Measurements from ENCODE around the gene ZNF786. TPM values are rescaled to one million over a fixed set of nuclear protein-coding genes. Genes with fewer than 3 reads are reported as not detected.

The ZNF786 gene
- total and polyA plus RNA-seq, 10 of the 15 experiments (the other 5 are each of a cell fraction or from before 2014, with no cell fraction given): 0.47 to 7.0 (median 4.2) TPM

DNA sequence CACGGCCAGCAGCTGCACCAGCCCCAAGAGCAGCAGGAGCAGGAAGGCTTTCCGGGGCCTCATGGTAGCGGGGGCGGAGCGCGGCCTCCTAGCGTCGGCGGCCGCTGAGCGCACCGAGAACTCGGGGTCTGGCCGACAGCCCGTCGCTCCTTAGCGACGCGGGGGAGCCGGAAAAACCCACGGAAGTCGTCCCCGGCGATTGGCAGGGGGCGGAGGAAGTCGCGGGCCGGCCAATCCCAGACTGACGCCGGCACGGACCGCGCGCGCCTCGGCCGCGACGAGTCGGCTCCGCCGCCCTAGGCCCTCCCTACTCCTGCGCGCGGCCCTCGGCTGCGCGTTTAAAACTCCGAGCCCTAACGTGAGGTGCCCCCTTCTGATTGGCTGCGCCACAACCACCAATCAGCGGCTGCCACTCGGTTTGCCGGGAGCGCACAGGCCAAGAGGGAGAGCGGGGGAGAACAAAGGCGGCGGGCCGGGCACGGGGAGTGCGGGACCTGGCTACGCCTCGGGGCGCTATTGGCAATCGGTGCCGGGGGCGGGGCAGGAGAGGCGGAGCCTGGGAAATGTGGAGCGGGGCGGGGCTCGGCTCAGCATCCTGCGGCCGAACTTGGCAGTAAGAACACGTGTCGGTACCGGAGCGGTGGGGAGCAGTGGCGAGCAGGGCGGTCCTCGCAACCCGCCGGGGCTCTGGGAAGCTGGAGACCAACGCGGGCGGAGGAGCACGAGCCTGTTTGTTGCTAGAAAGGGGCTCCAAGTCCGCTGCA is 62.0 kb downstream of the ZNF786 start, which contains the start of gene PDIA4 (continued):
- TF ChIP-seq ZNF687 (IDR thresholded peaks at IDR 0.05): peak; percentile 72
- TF ChIP-seq SMAD5 (IDR thresholded peaks at IDR 0.05; ENCODE audit: low read depth): peak; percentile 41; the same call in 1 of the 2 replicates
- TF ChIP-seq ESRRA (IDR thresholded peaks at IDR 0.05; ENCODE audit: low read length): no peak; the same call in 1 of the 2 replicates
- peak; percentile 82 for TF ChIP-seq TAF1 (IDR thresholded peaks at IDR 0.05; ENCODE audit: borderline replicate concordance, low read depth, low read length)
- no peak for TF ChIP-seq SUPT20H (IDR thresholded peaks at IDR 0.05; ENCODE audit: borderline replicate concordance, control insufficient read depth, low read depth, low read length)
- TF ChIP-seq POU2F2 (IDR thresholded peaks at IDR 0.05; ENCODE audit: borderline replicate concordance, low read depth, low read length): peak; percentile 73; the same call in 2 of the 3 replicates
- peak; percentile 69 for TF ChIP-seq IKZF1 (conservative IDR thresholded peaks at IDR 0.05)
- no peak for TF ChIP-seq NFXL1 (IDR thresholded peaks at IDR 0.05; ENCODE audit: borderline replicate concordance)
- TF ChIP-seq MEF2A (IDR thresholded peaks at IDR 0.05; ENCODE audit: insufficient read depth, low read depth, low read length): 0 out of 2 replicates have a peak, but pooled peaks have one; percentile 7
- TF ChIP-seq ZBTB11 (CRISPR knock-in tag; IDR thresholded peaks at IDR 0.05): no peak
- TF ChIP-seq CBX5 (IDR thresholded peaks at IDR 0.05; ENCODE audit: low read depth): 0 out of 2 replicates have a peak, but pooled peaks have one; percentile 62
- TF ChIP-seq DPF2 (IDR thresholded peaks at IDR 0.05): peak; percentile 83
- peak; percentile 34; the same call in 1 of the 2 replicates for TF ChIP-seq LARP7 (IDR thresholded peaks at IDR 0.05)
- TF ChIP-seq ZNF217 (IDR thresholded peaks at IDR 0.05): no peak
- TF ChIP-seq SPI1 (IDR thresholded peaks at IDR 0.05; ENCODE audit: borderline replicate concordance, insufficient read depth, low read depth, low read length): peak; percentile 30; the same call in 1 of the 2 replicates
- peak; percentile 32 to 97 for TF ChIP-seq EGR1 (IDR thresholded peaks at IDR 0.05; ENCODE audit: borderline replicate concordance in 1 of 2, low read depth in 2 of 2, low read length in 2 of 2)
- TF ChIP-seq BACH1 (IDR thresholded peaks at IDR 0.05; ENCODE audit: borderline replicate concordance): peak; percentile 75
- TF ChIP-seq, protein P1, sequence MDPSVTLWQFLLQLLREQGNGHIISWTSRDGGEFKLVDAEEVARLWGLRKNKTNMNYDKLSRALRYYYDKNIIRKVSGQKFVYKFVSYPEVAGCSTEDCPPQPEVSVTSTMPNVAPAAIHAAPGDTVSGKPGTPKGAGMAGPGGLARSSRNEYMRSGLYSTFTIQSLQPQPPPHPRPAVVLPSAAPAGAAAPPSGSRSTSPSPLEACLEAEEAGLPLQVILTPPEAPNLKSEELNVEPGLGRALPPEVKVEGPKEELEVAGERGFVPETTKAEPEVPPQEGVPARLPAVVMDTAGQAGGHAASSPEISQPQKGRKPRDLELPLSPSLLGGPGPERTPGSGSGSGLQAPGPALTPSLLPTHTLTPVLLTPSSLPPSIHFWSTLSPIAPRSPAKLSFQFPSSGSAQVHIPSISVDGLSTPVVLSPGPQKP (IDR thresholded peaks at IDR 0.05; ENCODE audit: low read depth, low read length): 0 out of 2 replicates have a peak, but pooled peaks have one; percentile 14
- TF ChIP-seq SUZ12 (IDR thresholded peaks at IDR 0.05; ENCODE audit: unreplicated experiment): no peak
- TF ChIP-seq USF2 (IDR thresholded peaks at IDR 0.05; ENCODE audit: borderline replicate concordance, low read depth, low read length): no peak
